Left renal cortex interstitium (tissue), 4 donors: ENCODE data around the gene DNAAF6. TPM values are rescaled to one million over a fixed set of nuclear protein-coding genes. Genes with fewer than 3 reads are reported as not detected.
"Not testable (repeated sequence)": the region's sequence is repeated elsewhere in the genome, so short reads cannot be mapped to it uniquely, and the experiment has no call there.

Experiments
- DNase-seq, 4 donors: peaks; one replicate each; pipeline ENCODE4 v3.0.0-alpha.2; 2013; ENCODE audit warnings: low read depth in 4 of 4, low spot score in 2 of 4, missing footprints in 1 of 4
- polyA plus RNA-seq, 4 donors: library from polyadenylated mRNA; unstranded; fragments of 120-200 nt; gene quantifications; one replicate each; pipeline ENCODE4 v1.2.1, GENCODE V29; 2013; ENCODE audit not compliant: insufficient read length in 4 of 4

DNAAF6 gene
- polyA plus RNA-seq: under 1 TPM in 2 of 4 donors, not detected in 2; 0.08 to 0.14 TPM

- DNase-seq: peak; percentile 41 to 56 (median 42)
Measured at GRCh38 chrX:107205770-107206696, at the start of gene DNAAF6, which contains the start of gene NUP62CL. Gene DNAAF6 (plus strand): TSS chrX:107206611. CDS start chrX:107212876, 6,265 bp downstream. Gene NUP62CL (minus strand): TSS chrX:107206433. CDS start chrX:107175146, 31,287 bp downstream.

DNA sequence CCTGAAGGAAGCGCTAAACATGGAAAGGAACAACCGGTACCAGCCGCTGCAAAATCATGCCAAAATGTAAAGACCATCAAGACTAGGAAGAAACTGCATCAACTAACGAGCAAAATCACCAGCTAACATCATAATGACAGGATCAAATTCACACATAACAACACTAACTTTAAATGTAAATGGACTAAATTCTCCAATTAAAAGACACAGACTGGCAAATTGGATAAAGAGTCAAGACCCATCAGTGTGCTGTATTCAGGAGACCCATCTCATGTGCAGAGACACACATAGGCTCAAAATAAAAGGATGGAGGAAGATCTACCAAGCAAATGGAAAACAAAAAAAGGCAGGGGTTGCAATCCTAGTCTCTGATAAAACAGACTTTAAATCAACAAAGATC, 48.8 kb upstream of the DNAAF6 start:
- DNase-seq: not testable (repeated sequence)

GRCh38 chrX:107167163-107167921, 39.1 kb upstream of the DNAAF6 start:
- no peak for DNase-seq

DNA sequence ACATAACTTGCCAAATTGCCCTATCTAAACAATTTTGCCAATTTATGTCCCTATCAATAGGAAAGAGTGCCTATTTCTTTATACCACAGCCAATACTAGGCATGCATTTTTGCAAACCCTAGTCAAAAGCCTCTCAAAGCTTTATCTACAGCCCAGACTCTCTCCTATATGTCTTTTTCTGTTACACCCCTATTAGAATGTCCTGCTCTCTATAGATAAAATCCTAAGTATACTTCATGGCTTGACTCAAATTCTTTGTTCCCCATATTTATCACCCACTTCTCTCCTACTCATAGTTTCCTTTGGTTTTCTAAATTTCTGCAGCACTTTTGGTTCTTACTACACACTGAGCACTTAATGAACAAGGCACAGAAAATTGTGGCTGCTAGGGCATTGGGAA, 38.2 kb upstream of the DNAAF6 start:
- no peak for DNase-seq

DNA sequence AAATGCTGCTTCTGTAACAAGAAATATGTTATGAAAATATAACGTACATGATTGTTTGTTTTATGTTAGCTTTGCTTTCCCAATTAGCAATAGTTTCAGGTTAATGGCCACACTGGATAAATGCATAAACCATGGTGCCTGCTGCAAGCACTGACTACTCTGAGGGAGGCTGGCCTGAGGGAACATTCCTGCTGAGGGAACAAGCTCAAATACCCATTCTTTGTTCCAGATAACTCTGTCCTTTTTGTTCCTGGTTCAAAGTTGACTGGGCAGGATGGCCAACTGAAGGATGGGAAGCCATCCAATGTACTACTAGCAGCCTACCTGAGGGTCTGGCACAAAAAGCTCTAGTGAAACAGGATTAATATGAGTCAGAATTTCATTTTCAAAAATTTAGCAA, 37.7 kb upstream of the DNAAF6 start:
- DNase-seq: no peak

DNA sequence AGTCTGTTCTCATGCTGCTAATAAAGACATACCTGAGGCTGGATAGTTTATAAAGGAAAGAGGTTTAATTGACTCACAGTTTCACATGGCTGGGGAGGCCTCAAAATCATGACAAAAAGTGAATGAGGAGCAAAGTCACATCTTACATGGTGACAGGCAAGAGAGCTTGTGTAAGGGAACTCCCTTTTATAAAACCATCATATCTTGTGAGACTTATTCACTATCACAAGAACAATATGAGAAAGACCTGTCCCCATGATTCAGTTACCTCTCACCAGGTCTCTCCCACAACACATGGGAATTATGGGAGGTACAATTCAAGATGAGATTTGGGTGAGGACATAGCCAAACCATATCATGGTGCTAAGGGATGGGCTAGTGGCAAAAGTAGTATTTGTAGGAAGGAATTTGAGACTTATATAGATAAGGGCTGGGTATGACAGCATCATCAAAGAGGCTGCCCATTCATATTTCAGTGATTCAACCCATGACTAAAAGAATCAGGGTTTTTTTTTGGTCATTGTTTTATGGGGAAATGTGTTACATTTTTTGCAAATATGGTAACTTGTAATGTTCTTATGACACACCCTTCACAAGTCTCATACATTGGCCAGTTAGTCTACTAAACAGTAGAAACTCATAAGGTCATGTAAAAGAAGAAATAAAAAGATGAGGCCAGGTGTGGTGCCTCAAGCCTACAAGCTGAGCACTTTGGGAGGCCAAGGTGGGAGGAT, 34.9 kb upstream of the DNAAF6 start:
- DNase-seq: no peak

GRCh38 chrX:107197319-107197718, 9.1 kb upstream of the DNAAF6 start:
- DNase-seq: no peak

DNA sequence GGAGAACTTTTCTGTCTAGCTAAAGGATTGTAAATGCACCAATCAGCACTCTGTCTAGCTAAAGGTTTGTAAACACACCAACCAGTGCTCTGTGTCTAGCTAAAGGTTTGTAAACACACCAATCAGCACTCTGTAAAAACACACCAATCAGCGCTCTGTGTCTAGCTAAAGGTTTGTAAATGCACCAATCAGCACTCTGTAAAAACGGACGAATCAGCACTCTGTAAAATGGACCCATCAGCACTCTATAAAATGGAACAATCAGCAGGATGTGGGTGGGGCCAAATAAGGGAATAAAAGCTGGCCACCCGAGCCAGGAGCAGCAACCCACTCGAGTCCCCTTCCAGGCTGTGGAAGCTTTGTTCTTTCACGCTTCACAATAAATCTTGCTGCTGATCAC, 8.3 kb upstream of the DNAAF6 start:
- not testable (repeated sequence) for DNase-seq

DNA sequence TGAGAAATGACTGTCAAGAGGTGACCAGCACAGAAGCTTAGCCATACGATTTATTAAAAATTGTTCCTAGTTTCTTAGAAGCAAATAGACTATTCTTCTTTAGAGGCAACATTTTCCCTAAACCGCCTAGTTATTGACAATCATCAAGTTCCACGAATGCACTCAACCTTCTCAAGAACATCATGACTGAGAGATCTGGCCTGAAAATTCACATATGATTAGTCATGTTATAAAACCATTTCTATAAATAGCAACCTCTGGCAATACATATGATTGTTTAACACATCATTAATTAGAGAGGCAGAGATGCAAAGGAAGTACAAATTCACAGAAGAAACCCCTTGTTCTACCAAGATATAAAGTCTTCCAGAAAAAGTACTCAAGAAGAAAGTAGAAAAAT, 6.9 kb upstream of the DNAAF6 start:
- DNase-seq: no peak

GRCh38 chrX:107204068-107204605, 2.3 kb upstream of the DNAAF6 start:
- no peak for DNase-seq

DNA sequence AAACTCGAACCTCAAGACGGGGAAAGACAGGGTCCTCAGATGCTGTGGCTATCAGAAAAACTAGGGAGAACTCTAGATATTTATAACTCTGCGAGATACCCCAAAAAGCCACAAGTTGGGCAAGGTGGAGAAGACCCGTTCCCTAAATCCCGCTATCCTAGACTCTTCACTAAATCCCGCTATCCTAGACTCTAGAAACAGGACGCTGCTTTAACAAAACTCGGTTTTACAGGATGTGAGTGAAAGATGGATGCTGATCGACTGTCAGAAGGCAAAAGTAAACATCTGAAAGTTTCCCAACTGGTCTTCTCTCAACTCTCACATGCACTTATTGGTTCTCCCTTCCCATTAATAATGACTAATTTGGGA, 270 bp downstream of the DNAAF6 start:
- DNase-seq: no peak

DNA sequence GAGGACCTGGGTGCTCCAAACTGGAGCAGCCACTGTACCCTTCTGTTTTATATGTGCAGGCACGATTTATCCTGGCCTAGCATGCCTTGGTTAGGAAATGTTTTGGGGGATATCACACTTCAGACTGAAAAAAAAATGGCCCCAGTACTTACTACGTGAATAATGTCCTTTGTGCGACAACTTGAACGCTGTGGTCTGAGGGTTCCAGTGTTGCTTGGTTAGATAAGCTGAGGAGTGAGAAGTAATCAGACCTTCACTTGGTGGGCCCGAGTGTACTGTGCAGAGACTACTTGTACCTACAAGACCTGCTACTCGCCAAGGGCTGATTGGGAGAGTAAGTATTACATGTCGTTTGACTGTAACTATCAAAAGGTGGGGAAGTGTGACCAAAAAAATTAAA, 678 bp downstream of the DNAAF6 start:
- no peak for DNase-seq

GRCh38 chrX:107207943-107208342, 1.5 kb downstream of the DNAAF6 start:
- no peak for DNase-seq

DNA sequence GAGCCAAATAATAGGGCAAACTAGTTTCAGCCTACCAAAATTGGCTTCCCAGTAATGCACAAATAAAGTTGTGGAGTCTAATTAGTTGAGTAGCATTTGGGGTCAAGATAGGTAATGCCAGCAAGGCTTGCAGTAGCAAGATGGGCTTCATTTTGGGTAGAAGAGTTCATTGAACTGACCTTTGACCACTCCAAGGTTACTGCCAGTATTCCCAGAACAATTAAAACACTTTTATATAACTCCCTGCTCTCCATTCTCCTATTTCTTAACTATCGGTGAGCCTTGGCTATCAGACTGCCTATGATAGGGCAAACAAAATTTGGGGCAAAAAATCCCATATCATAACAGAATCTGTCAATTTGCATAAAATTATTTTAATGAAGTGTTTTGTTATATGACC, 7.1 kb downstream of the DNAAF6 start:
- DNase-seq: no peak

DNA sequence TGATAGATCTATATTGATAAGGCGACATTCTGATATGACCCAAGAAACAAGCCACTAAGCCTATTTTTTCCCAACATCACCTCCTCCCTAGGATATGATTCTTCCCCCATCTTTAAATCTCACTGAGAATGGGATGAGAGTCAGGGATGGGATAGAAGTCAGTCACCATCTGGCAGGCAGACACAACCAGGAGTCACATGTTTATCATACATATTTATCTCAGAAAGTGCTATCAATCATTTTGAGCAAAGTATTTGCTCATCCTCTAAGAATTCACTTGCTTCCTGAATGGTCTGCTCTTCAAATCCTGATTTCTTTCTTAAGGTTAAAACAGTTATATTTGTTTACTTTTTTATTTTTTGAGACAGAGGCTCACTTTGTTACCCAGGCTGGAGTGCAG, 20.3 kb downstream of the DNAAF6 start:
- no peak for DNase-seq

DNA sequence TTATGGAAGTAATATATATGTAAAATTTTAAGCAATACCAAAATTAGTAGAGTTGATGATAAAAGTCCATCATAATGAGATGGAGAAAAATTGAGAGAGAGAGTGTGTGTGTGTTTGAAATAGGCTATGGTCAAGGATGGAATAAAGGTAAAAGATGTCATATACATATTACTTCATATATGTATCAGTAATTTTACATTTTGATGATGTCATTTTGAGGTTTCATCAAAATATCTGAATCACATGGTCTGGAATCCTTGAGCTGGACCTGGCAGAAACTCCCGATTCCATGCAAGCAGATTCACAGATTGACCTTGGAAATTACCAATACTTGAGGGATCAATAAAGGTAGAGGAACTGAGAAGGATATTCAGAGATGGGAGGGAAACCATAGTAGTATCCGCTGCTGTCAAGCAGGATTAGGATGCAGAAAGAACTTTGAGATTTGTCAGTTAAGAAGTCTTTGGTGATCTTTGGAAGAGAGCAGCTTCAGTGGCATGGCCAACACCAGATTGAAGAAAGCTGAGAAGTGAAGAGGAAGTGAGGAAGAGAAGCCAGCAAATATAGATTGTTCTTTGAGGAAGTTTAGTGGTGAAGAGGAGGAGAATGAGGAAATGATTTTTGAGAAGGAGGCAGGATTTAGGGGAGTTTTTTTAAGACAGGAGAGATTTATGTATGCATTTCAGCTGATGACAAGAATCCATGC, 21.5 kb downstream of the DNAAF6 start:
- no peak for DNase-seq

- no peak for DNase-seq
Measured at GRCh38 chrX:107228486-107228819, 22.0 kb downstream of the DNAAF6 start.

GRCh38 chrX:107272431-107272921, 66.1 kb downstream of the DNAAF6 start:
- DNase-seq: no peak

DNA sequence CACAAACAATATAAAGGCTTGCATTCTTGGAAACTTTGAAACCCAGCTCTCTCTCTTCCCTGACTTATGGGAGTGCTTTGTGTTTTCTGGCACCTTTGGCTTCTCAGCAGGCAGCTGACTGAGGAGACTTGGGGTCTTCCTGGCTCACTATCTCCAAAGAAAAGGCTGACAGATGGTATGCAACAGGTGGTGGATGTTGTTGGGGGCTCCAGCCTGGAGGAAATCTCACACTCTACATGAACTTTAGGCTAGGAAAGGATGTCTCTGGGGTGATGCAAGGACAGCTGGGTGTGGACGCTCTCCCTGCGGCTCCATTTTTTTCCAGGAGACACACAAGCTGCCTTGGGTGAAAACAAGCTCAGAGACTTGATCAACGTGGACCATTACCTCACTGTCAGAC, 67.4 kb downstream of the DNAAF6 start:
- no peak for DNase-seq

- DNase-seq: no peak
Measured at GRCh38 chrX:107288676-107289075, 82.3 kb downstream of the DNAAF6 start.
